Mucosa of descending colon (tissue), 3 donors: ENCODE data around the gene KLRB1. TPM values are rescaled to one million over a fixed set of nuclear protein-coding genes. Genes with fewer than 3 reads are reported as not detected.
"Not testable (repeated sequence)": the region's sequence is repeated elsewhere in the genome, so short reads cannot be mapped to it uniquely, and the experiment has no call there.

ENCODE experiments used
- ATAC-seq: fragments of 200-7000 bp; cut with Tn5 transposase; one replicate; pipeline ENCODE4 v1.9.1; 2020; ENCODE audit warnings: mild to moderate bottlenecking, moderate library complexity
- DNase-seq, 3 donors: peaks; one replicate each; pipeline ENCODE4 v3.0.0-alpha.2; 2020
- H3K36me3 ChIP-seq: fragments of 200-600 bp; one replicate; pipeline ENCODE4 v1.8.0; 2021; ENCODE audit warnings: low read depth, mild to moderate bottlenecking
- H3K4me1 ChIP-seq: fragments of 200-600 bp; one replicate; pipeline ENCODE4 v1.8.0; 2021; ENCODE audit warnings: low read depth, mild to moderate bottlenecking
- H3K4me3 ChIP-seq: fragments of 200-600 bp; one replicate; pipeline ENCODE4 v1.8.0; 2021; ENCODE audit warnings: mild to moderate bottlenecking
- H3K9me3 ChIP-seq: fragments of 200-600 bp; one replicate; pipeline ENCODE4 v1.8.0; 2021; ENCODE audit warnings: mild to moderate bottlenecking
- intact Hi-C, 2 donors: fragments of 100-400 bp; cut with DNase I in 1 of 2; cut with micrococcal nuclease in 1 of 2; formaldehyde crosslinking; loops; one replicate each; pipeline versions ENCODE4 v1.11.0 to v1.11.1; 2022; cut with DNase I, micrococcal nuclease
- total RNA-seq, 3 donors: library from RNA; stranded (reverse); fragmentation: NEBNext Ultra II Directional in 2 of 3; extraction: Animal tissue kit (Norgen Biotek cat#: 25700) in 2 of 3; gene quantifications; one replicate each; pipeline versions ENCODE4 v1.2.1 to v1.2.4, GENCODE V29; 2021 to 2023
- TF ChIP-seq, protein P1 (sequence below): fragments of 200-600 bp; IDR thresholded peaks from one replicate; pipeline ENCODE4 v1.8.0; 2022; ENCODE audit warnings: antibody characterized with exemption, mild to moderate bottlenecking
- donor health status: DM: no; HTN: no; CAD: no; lungs with moderate emphysema.
- donor health status: DM: no; HTN: no; CAD: no.
- donor health status: DM: no; HTN: yes; CAD: no.

The KLRB1 gene
- total RNA-seq, 3 donors from 2014 or later: 1.5 to 2.1 (median 1.7) TPM

DNA sequence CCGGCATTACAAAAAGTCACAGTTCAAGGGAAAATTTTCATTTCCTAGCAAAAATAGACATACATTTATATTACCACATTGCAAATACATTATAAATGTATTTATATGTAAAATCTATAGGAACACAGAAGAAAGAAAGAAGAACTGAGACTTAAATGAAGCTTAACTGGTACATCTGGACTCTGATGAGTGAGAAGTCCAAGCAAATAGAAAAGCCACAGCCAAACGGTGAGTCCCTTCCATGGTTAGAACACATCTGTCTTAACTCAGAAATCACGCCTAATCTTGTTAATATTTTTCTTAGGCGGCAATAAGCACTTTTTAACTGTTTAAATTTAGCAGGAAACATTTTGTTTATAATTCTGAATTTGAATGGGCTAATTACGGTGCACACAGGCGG lies 9.4 kb upstream of the KLRB1 start:
- H3K4me3 ChIP-seq: no peak overlapping the region
- no peaks in the 10 kb centered on the region for H3K9me3 ChIP-seq
- H3K36me3 ChIP-seq: no peaks in the 10 kb centered on the region
- intact Hi-C loops: no loop called here
- H3K4me1 ChIP-seq: no peaks in the 10 kb centered on the region
- no peak for DNase-seq
- no peak for ATAC-seq
- TF ChIP-seq, protein P1, sequence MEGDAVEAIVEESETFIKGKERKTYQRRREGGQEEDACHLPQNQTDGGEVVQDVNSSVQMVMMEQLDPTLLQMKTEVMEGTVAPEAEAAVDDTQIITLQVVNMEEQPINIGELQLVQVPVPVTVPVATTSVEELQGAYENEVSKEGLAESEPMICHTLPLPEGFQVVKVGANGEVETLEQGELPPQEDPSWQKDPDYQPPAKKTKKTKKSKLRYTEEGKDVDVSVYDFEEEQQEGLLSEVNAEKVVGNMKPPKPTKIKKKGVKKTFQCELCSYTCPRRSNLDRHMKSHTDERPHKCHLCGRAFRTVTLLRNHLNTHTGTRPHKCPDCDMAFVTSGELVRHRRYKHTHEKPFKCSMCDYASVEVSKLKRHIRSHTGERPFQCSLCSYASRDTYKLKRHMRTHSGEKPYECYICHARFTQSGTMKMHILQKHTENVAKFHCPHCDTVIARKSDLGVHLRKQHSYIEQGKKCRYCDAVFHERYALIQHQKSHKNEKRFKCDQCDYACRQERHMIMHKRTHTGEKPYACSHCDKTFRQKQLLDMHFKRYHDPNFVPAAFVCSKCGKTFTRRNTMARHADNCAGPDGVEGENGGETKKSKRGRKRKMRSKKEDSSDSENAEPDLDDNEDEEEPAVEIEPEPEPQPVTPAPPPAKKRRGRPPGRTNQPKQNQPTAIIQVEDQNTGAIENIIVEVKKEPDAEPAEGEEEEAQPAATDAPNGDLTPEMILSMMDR: no peak

DNA sequence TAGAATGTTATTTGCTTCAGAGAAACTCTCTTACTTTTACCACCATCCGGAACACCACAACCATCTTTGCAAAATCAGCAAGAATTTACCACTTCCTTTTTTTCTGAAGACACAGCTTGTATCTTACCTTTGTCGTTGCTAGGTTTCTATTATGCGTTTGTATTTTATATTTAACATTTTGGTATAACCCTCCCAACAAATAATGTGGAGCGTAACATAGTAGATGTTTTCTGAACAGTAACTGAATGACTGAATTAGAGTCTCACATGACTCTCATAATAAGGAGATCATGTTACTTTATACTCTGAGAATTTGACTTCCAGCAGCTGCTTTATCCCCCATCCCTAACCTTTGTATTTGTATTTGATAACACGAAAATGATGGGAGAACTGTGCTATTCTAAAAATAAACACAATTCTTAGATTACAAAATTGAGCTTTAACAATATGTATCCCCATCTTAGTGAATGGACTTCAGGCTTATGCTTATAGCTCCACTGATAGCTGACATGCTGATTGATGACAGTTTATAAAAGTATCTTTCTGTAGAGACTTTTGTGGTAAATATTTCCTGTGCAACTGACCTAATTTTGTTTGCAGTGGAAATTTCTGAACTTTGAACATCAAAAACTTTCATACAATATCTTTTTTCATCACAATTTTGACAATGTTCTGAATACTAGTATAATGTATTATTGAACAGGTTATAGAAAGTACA lies 7.9 kb upstream of the KLRB1 start:
- TF ChIP-seq, protein P1: no peak
- H3K36me3 ChIP-seq: no peaks in the 10 kb centered on the region
- no peak for DNase-seq
- ATAC-seq: peak; percentile 67
- no peaks in the 10 kb centered on the region for H3K9me3 ChIP-seq
- H3K4me3 ChIP-seq: no peak overlapping the region
- H3K4me1 ChIP-seq: no peaks in the 10 kb centered on the region
- intact Hi-C loops: no loop called here

DNA sequence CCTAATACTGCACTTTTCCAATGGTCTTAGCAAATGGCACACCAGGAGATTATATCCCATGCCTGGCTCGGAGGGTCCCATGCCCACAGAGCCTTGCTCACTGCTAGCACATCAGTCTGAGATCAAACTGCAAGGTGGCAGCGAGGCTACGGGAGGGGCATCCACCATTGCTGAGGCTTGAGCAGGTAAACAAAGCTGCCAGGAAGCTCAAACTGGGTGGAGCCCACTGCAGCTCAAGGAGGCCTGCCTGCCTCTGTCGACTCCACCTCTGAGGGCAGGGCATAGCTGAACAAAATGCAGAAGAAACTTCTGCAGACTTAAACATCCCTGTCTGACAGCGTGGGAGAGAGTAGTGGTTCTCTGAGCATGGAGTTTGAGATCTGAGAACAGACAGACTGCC lies 2.9 kb upstream of the KLRB1 start:
- intact Hi-C loops, H3K9me3 ChIP-seq, H3K4me1 ChIP-seq, H3K4me3 ChIP-seq, ATAC-seq, DNase-seq, H3K36me3 ChIP-seq: not testable (repeated sequence)

DNA sequence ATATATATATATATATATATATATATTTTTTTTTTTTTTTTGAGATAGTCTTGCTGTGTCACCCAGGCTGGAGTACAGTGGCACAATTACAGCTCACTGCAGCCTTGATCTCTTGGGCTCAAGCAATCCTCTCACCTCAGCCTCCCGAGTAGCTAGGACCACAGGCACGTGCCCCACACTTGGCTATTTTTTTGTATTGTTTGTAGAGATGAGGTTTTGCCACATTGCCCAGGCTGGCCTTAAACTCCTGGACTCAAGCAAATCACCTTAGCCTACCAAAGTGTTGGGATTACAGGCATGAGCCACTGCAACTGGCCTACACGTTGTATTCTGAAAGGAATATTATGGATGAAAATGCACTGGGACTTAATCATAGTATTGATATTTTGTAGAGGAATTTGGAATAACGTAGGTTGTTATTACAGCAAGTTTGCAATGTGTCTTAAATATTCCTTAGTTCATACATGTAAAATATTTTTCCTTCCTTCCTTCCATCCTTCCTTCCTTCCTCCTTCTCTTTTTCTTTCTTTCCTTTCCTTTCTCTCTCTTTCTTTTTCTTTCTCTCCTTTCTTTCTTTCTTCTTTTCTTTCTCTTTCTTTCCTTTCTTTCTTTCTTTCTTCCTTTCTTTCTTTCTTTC lies 862 bp downstream of the KLRB1 start:
- TF ChIP-seq, protein P1: no peak
- H3K9me3 ChIP-seq: no peaks in the 10 kb centered on the region
- H3K4me3 ChIP-seq: no peak overlapping the region
- no peak for ATAC-seq
- H3K36me3 ChIP-seq: no peaks in the 10 kb centered on the region
- intact Hi-C loops: no loop called here
- DNase-seq: no peak
- no peaks in the 10 kb centered on the region for H3K4me1 ChIP-seq

DNA sequence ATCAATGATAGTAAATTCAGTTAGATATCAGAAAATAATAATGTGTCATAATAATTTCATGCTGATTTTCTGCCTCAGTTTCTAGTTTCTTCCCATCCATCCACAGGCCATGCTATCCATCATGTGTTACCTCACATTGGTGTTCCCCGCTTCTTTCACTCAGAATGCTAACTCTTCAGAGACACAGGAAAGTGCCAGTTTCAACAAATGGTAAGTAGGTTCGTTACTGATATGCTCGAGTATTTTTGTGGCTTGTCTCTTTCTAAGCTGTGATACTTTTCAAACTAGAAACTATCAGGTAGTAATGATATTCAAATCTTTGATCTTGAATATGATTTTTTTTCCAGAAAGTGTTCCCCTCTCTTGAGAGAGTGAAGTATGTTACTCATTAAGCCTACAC lies 1.5 kb downstream of the KLRB1 start:
- Histone ChIP-seq H3K9me3 (no peaks in the 10 kb centered on the region), H3K36me3 (no peaks in the 10 kb centered on the region), H3K4me1 (no peaks in the 10 kb centered on the region), H3K4me3 (no peak overlapping the region)
- intact Hi-C loops: no loop called here
- TF ChIP-seq, protein P1: no peak
- DNase-seq (no peak), ATAC-seq (no peak)

DNA sequence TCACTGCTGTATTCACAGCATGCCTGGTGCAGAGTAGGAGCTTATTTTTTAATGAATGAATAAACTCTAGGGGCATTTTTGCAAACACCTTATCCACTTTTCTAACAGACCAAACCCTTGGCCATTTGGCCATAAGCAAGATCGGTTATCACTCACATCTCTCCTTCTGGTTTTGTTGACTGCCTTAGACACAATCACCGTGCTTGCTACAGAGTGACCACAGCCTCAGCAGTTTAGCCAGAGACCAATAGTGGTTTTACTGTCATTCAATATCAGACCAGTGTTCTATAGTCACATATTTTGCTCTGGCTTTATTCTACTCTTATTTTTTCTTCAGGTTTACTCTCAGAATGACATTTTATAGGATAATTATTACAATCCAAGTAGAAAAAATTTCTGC lies 2.2 kb downstream of the KLRB1 start:
- Histone ChIP-seq H3K4me3 (no peak overlapping the region), H3K36me3 (no peaks in the 10 kb centered on the region), H3K9me3 (no peaks in the 10 kb centered on the region), H3K4me1 (no peaks in the 10 kb centered on the region)
- ATAC-seq (no peak), DNase-seq (no peak)
- TF ChIP-seq, protein P1: no peak
- intact Hi-C loops: no loop called here
